ENCODE measurements around the gene TICRR.

GRCh38 chr15:89632563-89633430 is 57.5 kb downstream of the TICRR start:
- TF ChIP-seq CTCF (IDR thresholded peaks at IDR 0.05 in 4 of 5, conservative IDR thresholded peaks at IDR 0.05 in 1 of 5) (no peak), POLR2A (IDR thresholded peaks at IDR 0.05) (no peak)
